ENCODE measurements around the gene STX17.
"Not testable (repeated sequence)": the region's sequence is repeated elsewhere in the genome, so short reads cannot be mapped to it uniquely, and the experiment has no call there.

Gene STX17

DNA sequence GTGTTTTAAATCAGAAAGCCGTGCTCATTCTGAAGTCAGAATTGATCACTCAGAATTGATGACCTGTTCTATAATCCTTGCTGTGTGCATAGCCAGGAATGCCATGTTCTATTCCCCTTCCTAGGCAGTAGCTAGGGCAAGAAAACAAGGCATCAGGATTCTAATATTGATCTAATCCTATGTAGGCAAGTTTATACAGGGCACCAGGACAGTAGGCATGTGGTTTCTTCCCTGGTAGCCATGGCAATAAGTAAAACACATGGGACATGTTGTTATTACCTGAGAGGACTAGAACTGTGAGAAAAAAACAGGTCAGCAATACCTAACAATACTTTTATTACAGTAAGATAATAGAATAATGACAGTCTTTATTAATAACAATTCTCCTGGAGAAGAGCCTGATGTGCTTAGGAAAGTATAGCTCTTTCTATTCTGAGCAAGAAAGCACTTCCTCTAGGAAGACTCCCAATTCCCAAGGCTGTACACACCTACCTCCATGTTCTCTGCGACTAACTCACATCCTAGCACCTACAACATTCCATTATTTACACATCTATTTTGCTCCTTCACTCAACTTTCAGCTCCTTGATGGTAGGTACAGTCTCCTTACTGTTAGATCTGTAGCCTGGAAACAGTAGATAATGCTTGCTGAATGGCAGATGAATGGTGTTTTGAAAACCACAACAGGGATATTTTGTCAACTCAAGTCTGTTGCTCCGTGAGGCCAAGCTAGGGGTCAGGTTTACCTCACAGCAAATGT, 70.8 kb downstream of the STX17 start:
- Histone ChIP-seq H2AFZ (ENCODE audit: low read depth, low read length) (no peak overlapping the region), H3K27ac (ENCODE audit: low read length) (no peak overlapping the region), H3K4me1 (ENCODE audit: low read length) (no peaks in the 10 kb centered on the region), H4K20me1 (ENCODE audit: insufficient read depth, low read length) (no peaks in the 10 kb centered on the region), H3K36me3 (replicated peaks; ENCODE audit: low read depth, low read length) (no peaks in the 10 kb centered on the region), H3K79me2 (ENCODE audit: low read length) (no peaks in the 10 kb centered on the region), H3K4me3 (ENCODE audit: low read length) (no peak overlapping the region), H3K27me3 (ENCODE audit: low read depth, low read length) (no peaks in the 10 kb centered on the region), H3K9me3 (ENCODE audit: insufficient read depth, low read length) (no peaks in the 10 kb centered on the region), H3K9ac (ENCODE audit: low read length) (no peak overlapping the region), H3K4me2 (ENCODE audit: low read length) (no peak overlapping the region)
- TF ChIP-seq CTCF (IDR thresholded peaks at IDR 0.05; ENCODE audit: low read depth, low read length): no peak
- TF ChIP-seq EZH2phosphoT487 (IDR thresholded peaks at IDR 0.05; ENCODE audit: low read depth): no peak

DNA sequence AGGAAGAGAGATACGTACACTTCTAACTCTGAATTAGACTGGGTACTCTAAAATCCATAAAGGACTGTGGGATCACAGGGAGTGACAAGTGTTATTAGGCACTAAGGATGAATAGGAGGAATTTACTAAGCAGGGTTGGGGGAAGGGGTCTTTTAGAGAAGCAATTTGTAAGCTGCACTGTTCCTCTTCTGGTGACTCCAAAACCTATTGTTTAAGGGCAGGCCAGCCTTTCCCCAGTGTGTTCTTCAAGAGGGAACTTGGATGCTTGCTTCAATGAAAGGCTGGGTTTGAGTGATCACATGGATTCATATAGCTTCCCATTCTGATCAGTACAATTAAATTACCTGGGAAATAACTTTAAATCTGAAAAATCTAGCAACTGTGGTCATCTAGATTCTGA, 71.8 kb downstream of the STX17 start:
- H3K4me3 ChIP-seq (ENCODE audit: low read length): no peak overlapping the region
- H3K4me1 ChIP-seq (ENCODE audit: low read length): no peaks in the 10 kb centered on the region
- no peak overlapping the region for H2AFZ ChIP-seq (ENCODE audit: low read depth, low read length)
- no peaks in the 10 kb centered on the region for H4K20me1 ChIP-seq (ENCODE audit: insufficient read depth, low read length)
- H3K27ac ChIP-seq (ENCODE audit: low read length): no peak overlapping the region
- TF ChIP-seq CTCF (IDR thresholded peaks at IDR 0.05; ENCODE audit: low read depth, low read length) (no peak), EZH2phosphoT487 (IDR thresholded peaks at IDR 0.05; ENCODE audit: low read depth) (no peak)
- H3K4me2 ChIP-seq (ENCODE audit: low read length): no peak overlapping the region
- no peaks in the 10 kb centered on the region for H3K9me3 ChIP-seq (ENCODE audit: insufficient read depth, low read length)
- H3K27me3 ChIP-seq (ENCODE audit: low read depth, low read length): no peaks in the 10 kb centered on the region
- no peaks in the 10 kb centered on the region for H3K79me2 ChIP-seq (ENCODE audit: low read length)
- H3K9ac ChIP-seq (ENCODE audit: low read length): no peak overlapping the region
- no peaks in the 10 kb centered on the region for H3K36me3 ChIP-seq (replicated peaks; ENCODE audit: low read depth, low read length)

GRCh38 chr9:99980598-99980997, 74.1 kb downstream of the STX17 start:
- Histone ChIP-seq H3K9me3 (ENCODE audit: insufficient read depth, low read length) (no peaks in the 10 kb centered on the region), H3K4me1 (ENCODE audit: low read length) (no peaks in the 10 kb centered on the region), H3K27me3 (ENCODE audit: low read depth, low read length) (no peaks in the 10 kb centered on the region), H3K4me3 (ENCODE audit: low read length) (no peak overlapping the region), H2AFZ (ENCODE audit: low read depth, low read length) (no peak overlapping the region), H3K79me2 (ENCODE audit: low read length) (no peaks in the 10 kb centered on the region), H3K9ac (ENCODE audit: low read length) (no peak overlapping the region), H3K27ac (ENCODE audit: low read length) (no peak overlapping the region), H3K36me3 (replicated peaks; ENCODE audit: low read depth, low read length) (no peaks in the 10 kb centered on the region), H4K20me1 (ENCODE audit: insufficient read depth, low read length) (no peaks in the 10 kb centered on the region), H3K4me2 (ENCODE audit: low read length) (no peak overlapping the region)
- no peak for TF ChIP-seq EZH2phosphoT487 (IDR thresholded peaks at IDR 0.05; ENCODE audit: low read depth)
- no peak for TF ChIP-seq CTCF (IDR thresholded peaks at IDR 0.05; ENCODE audit: low read depth, low read length)

DNA sequence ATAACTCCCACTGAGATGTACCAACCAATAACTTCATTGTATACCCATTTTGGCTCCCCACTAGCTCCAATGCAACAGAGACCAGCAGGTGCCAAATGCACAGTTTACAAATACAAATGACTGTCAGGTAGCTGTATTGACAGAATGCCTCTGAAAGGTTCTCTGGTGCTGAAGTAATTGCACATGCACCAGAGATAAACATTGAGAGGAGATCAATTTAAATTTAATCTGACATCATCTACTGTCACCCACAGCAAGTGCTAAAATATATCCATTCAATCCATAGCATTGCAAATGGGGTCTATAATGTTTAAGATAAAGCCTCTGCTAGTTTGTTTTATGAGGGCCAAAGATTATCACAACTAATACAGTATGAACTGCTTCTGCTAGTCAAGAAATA, 80.2 kb downstream of the STX17 start:
- Histone ChIP-seq H2AFZ (ENCODE audit: low read depth, low read length) (no peak overlapping the region), H3K4me2 (ENCODE audit: low read length) (no peak overlapping the region), H3K79me2 (ENCODE audit: low read length) (no peaks in the 10 kb centered on the region), H3K27ac (ENCODE audit: low read length) (no peak overlapping the region), H3K9ac (ENCODE audit: low read length) (no peak overlapping the region), H3K9me3 (ENCODE audit: insufficient read depth, low read length) (no peaks in the 10 kb centered on the region), H3K27me3 (ENCODE audit: low read depth, low read length) (no peaks in the 10 kb centered on the region), H3K4me3 (ENCODE audit: low read length) (no peak overlapping the region), H3K4me1 (ENCODE audit: low read length) (no peaks in the 10 kb centered on the region), H3K36me3 (replicated peaks; ENCODE audit: low read depth, low read length) (no peaks in the 10 kb centered on the region), H4K20me1 (ENCODE audit: insufficient read depth, low read length) (no peaks in the 10 kb centered on the region)
- TF ChIP-seq CTCF (IDR thresholded peaks at IDR 0.05; ENCODE audit: low read depth, low read length) (no peak), EZH2phosphoT487 (IDR thresholded peaks at IDR 0.05; ENCODE audit: low read depth) (no peak)

DNA sequence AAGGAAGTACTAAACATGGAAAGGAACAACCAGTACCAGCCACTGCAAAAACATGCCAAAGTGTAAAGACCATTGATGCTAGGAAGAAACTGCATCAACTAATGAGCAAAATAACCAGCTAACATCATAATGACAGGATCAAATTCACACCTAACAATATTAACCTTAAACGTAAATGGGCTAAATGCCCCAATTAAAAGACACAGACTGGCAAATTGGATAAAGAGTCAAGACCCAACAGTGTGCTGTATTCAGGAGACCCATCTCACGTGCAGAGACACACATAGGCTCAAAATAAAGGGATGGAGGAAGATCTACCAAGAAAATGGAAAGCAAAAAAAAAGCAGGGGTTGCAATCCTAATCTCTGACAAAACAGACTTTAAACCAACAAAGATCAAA, 84.1 kb downstream of the STX17 start:
- H3K9me3 ChIP-seq (ENCODE audit: insufficient read depth, low read length); H3K27me3 ChIP-seq (ENCODE audit: low read depth, low read length); H4K20me1 ChIP-seq (ENCODE audit: insufficient read depth, low read length); H2AFZ ChIP-seq (ENCODE audit: low read depth, low read length); H3K79me2 ChIP-seq (ENCODE audit: low read length); H3K9ac ChIP-seq (ENCODE audit: low read length); H3K36me3 ChIP-seq (replicated peaks; ENCODE audit: low read depth, low read length); H3K4me2 ChIP-seq (ENCODE audit: low read length); H3K4me1 ChIP-seq (ENCODE audit: low read length); H3K27ac ChIP-seq (ENCODE audit: low read length); H3K4me3 ChIP-seq (ENCODE audit: low read length): not testable (repeated sequence)
